GM12872 (cell line): Measurements from ENCODE around the gene TEX38.

Source experiments
- CTCF ChIP-seq: IDR thresholded peaks from 3 replicates; pipeline ENCODE4 v1.5.1; 2011; ENCODE audit warnings: low read depth, mild to moderate bottlenecking, low read length, moderate library complexity; ENCODE audit not compliant: insufficient read depth

Gene TEX38

GRCh38 chr1:46647611-46648010 lies 24.0 kb upstream of the TEX38 start:
- TF ChIP-seq CTCF = no peak

- TF ChIP-seq CTCF = no peak
These were observed 21.9 kb upstream of the TEX38 start for GRCh38 chr1:46649764-46650163.

- no peak for TF ChIP-seq CTCF
These were observed 21.2 kb upstream of the TEX38 start for GRCh38 chr1:46650491-46650890.

- no peak for TF ChIP-seq CTCF
These were observed 19.1 kb upstream of the TEX38 start for GRCh38 chr1:46652321-46653100.

- TF ChIP-seq CTCF = no peak
These were observed 18.2 kb upstream of the TEX38 start for GRCh38 chr1:46653405-46653958.

GRCh38 chr1:46654012-46654411 lies 17.6 kb upstream of the TEX38 start:
- no peak for TF ChIP-seq CTCF

GRCh38 chr1:46655848-46656247 lies 15.8 kb upstream of the TEX38 start:
- TF ChIP-seq CTCF = no peak
